HG03565 (cell line): Measurements from ENCODE around the gene GPATCH3.
"Not testable (repeated sequence)": the region's sequence is repeated elsewhere in the genome, so short reads cannot be mapped to it uniquely, and the experiment has no call there.

Experiments
- ATAC-seq: cut with Tn5 transposase; IDR thresholded peaks from one replicate; pipeline ENCODE4 v1.9.1; 2021; ENCODE audit warnings: mild to moderate bottlenecking, moderate library complexity; ENCODE audit not compliant: unreplicated experiment

GPATCH3 gene

GRCh38 chr1:26848941-26849774 lies 51.1 kb downstream of the GPATCH3 start:
- ATAC-seq = no peak

GRCh38 chr1:26848499-26848898 lies 51.8 kb downstream of the GPATCH3 start:
- ATAC-seq = no peak

- not testable (repeated sequence) for ATAC-seq
Measured at GRCh38 chr1:26847826-26848225, 52.4 kb downstream of the GPATCH3 start.

- ATAC-seq = no peak
Measured at GRCh38 chr1:26844424-26845196, 55.7 kb downstream of the GPATCH3 start.
